ENCODE results near the gene PSMB11. TPM values are rescaled to one million over a fixed set of nuclear protein-coding genes. Genes with fewer than 3 reads are reported as not detected.

The PSMB11 gene, protein sequence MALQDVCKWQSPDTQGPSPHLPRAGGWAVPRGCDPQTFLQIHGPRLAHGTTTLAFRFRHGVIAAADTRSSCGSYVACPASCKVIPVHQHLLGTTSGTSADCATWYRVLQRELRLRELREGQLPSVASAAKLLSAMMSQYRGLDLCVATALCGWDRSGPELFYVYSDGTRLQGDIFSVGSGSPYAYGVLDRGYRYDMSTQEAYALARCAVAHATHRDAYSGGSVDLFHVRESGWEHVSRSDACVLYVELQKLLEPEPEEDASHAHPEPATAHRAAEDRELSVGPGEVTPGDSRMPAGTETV
- total RNA-seq (not detected in 2 replicates), polyA plus RNA-seq (not detected in 2 replicates), polyA minus RNA-seq (not detected in 2 replicates), Bru-seq, nascent RNA (percentile 17 among the genes with signal in this experiment), BruChase-seq, experiment 1, labeled RNA remaining after a 6-hour chase (not detected), BruChase-seq, experiment 2, labeled RNA remaining after a 2-hour chase (not detected)
- not detected in 2 replicates for polyA plus RNA-seq (2011; cell fraction: cytosol; rRNA removed)
- polyA plus RNA-seq (2011; cell fraction: nucleus; rRNA removed), result not detected in 2 replicates
- polyA plus RNA-seq (2012), result not detected in 2 replicates
- not detected for polyA minus RNA-seq (2011; cell fraction: cytosol; rRNA and poly(A)+ RNA removed)
- polyA minus RNA-seq (2011; cell fraction: nucleus; rRNA and poly(A)+ RNA removed), result not detected in 2 replicates
- long read RNA-seq, result 0 reads

DNA sequence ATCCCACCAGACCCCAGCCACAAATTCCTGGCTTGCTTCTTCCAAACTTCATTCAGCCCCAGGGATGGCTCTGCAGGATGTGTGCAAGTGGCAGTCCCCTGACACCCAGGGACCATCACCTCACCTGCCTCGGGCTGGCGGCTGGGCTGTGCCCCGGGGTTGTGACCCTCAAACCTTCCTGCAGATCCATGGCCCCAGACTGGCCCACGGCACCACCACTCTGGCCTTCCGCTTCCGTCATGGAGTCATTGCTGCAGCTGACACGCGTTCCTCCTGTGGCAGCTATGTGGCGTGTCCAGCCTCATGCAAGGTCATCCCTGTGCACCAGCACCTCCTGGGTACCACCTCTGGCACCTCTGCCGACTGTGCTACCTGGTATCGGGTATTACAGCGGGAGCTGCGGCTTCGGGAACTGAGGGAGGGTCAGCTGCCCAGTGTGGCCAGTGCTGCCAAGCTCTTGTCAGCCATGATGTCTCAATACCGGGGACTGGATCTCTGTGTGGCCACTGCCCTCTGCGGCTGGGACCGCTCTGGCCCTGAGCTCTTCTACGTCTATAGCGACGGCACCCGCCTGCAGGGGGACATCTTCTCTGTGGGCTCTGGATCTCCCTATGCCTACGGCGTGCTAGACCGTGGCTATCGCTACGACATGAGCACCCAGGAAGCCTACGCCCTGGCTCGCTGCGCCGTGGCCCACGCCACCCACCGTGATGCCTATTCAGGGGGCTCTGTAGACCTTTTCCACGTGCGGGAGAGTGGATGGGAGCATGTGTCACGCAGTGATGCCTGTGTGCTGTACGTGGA is at the start of gene PSMB11:
PSMB11 (plus strand) TSS at position 51 of the 804 bp plus-strand sequence; CDS start at position 65, 14 bp downstream.
- Histone ChIP-seq H4K20me1 (replicated peaks; ENCODE audit: control insufficient read depth, extremely low read depth, insufficient read depth, low read length) (no peaks in the 10 kb centered on the region), H3K27ac (ENCODE audit: insufficient read depth, low read depth, low read length) (no peak within 1 kb of the TSS), H3K27me3 (ENCODE audit: control insufficient read depth in 2 of 2, insufficient read depth in 2 of 2, low read length in 2 of 2) (no peaks in the 10 kb centered on the region), H3K4me1 (ENCODE audit: control insufficient read depth, extremely low read depth, insufficient read depth, low read length) (peaks cover 37% of the 10 kb centered on the region), H3K9me3 (replicated peaks; ENCODE audit: control insufficient read depth, insufficient read depth, low read length) (no peaks in the 10 kb centered on the region), H3K36me3 (ENCODE audit: control insufficient read depth in 2 of 2, extremely low read depth in 1 of 2, insufficient read depth in 2 of 2, low read length in 2 of 2) (no peaks in the 10 kb centered on the region), H3K79me2 (ENCODE audit: control insufficient read depth, insufficient read depth, low read length) (no peaks in the 10 kb centered on the region), H3K9ac (replicated peaks; ENCODE audit: extremely low read depth, insufficient read depth, low read length) (no peak within 1 kb of the TSS), H2AFZ (ENCODE audit: low read depth, low read length) (no peak within 1 kb of the TSS), H3K4me3 (replicated peaks in 1 of 3; ENCODE audit: insufficient read depth in 1 of 3, low read depth in 1 of 3, low read length in 3 of 3) (no peak within 1 kb of the TSS), H3K4me2 (ENCODE audit: insufficient read depth, low read length) (no peak within 1 kb of the TSS), H3K9me1 (replicated peaks; ENCODE audit: control insufficient read depth, extremely low read depth, insufficient read depth, low read length) (no peaks in the 10 kb centered on the region)
- FAIRE-seq (no peak), DNase-seq (ENCODE audit: low read depth, low spot score) (no peak)
- POLR2A ChIA-PET, result no interaction called here
- no TSS peak for BruUV-seq (replicated peaks)
- intact Hi-C loops (cut with micrococcal nuclease) (no loop called here), dilution Hi-C loops (cut with MboI; ENCODE audit: extremely low pct_ligation_motif_present, low sequenced_read_pairs) (no loop called here)
- no peak for TF ChIP-seq EZH2 (IDR thresholded peaks at IDR 0.05; ENCODE audit: borderline replicate concordance, low read depth, low read length, severe bottlenecking)
- no peak for TF ChIP-seq MYC (IDR thresholded peaks at IDR 0.05; ENCODE audit: low read depth, low read length)
- no peak for TF ChIP-seq GATA2 (IDR thresholded peaks at IDR 0.05; ENCODE audit: insufficient read depth, insufficient read length, low read depth, low read length)
- no peak for TF ChIP-seq POLR2AphosphoS5 (IDR thresholded peaks at IDR 0.05; ENCODE audit: insufficient read depth, low read depth, low read length)
- no peak for TF ChIP-seq FOS (IDR thresholded peaks at IDR 0.05; ENCODE audit: borderline replicate concordance, insufficient read depth, low read length)
- no peak for TF ChIP-seq JUN (IDR thresholded peaks at IDR 0.05; ENCODE audit: borderline replicate concordance, insufficient read depth, insufficient read length, low read depth)
- TF ChIP-seq POLR2A (IDR thresholded peaks at IDR 0.05; ENCODE audit: low read depth, low read length), result no peak
- TF ChIP-seq, protein P1, sequence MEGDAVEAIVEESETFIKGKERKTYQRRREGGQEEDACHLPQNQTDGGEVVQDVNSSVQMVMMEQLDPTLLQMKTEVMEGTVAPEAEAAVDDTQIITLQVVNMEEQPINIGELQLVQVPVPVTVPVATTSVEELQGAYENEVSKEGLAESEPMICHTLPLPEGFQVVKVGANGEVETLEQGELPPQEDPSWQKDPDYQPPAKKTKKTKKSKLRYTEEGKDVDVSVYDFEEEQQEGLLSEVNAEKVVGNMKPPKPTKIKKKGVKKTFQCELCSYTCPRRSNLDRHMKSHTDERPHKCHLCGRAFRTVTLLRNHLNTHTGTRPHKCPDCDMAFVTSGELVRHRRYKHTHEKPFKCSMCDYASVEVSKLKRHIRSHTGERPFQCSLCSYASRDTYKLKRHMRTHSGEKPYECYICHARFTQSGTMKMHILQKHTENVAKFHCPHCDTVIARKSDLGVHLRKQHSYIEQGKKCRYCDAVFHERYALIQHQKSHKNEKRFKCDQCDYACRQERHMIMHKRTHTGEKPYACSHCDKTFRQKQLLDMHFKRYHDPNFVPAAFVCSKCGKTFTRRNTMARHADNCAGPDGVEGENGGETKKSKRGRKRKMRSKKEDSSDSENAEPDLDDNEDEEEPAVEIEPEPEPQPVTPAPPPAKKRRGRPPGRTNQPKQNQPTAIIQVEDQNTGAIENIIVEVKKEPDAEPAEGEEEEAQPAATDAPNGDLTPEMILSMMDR (IDR thresholded peaks at IDR 0.05; ENCODE audit: extremely low read depth in 1 of 2, insufficient read depth in 1 of 2, low read depth in 1 of 2, low read length in 2 of 2), result no peak
- TF ChIP-seq, protein P2, sequence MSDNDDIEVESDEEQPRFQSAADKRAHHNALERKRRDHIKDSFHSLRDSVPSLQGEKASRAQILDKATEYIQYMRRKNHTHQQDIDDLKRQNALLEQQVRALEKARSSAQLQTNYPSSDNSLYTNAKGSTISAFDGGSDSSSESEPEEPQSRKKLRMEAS (IDR thresholded peaks at IDR 0.05; ENCODE audit: insufficient read depth, insufficient read length), result no peak
- CTCF ChIA-PET, result interaction anchor here (1.3 to 2.5 kb wide), 3 partner anchors 15 to 56 kb away, joined by 3 to 14 read pairs (median 6); partner anchors contain the start of gene CDH24
